Caco-2 (cell line): Measurements from ENCODE around the gene PPP1R2. TPM values are rescaled to one million over a fixed set of nuclear protein-coding genes. Genes with fewer than 3 reads are reported as not detected.

ENCODE experiments used
- BruUV-seq: library from RNA; stranded (reverse); fragments of 400-500 nt; replicated peaks from 2 replicates; lab custom pipeline; 2021; lab: Mats Ljungman, UMichigan
- CTCF ChIA-PET: fragments of 300-600 bp; sonication (Branson Sonifier 250); formaldehyde crosslinking; loops from one replicate; lab custom pipeline; 2022; ENCODE audit warnings: antibody characterized with exemption; lab: Charles Lee
- POLR2A ChIA-PET: fragments of 300-600 bp; sonication (Branson Sonifier 250); formaldehyde crosslinking; loops from one replicate; lab custom pipeline; 2022; ENCODE audit warnings: antibody characterized with exemption; lab: Charles Lee
- DNase-seq, 2 experiments: peaks; one replicate each; pipeline versions ENCODE4 v3.0.0 to v3.0.0-alpha.2; 2020 to 2022
- H3K27me3 ChIP-seq: replicated peaks from 2 replicates; pipeline ENCODE4 v1.6.0; 2011; ENCODE audit warnings: low read length; ENCODE audit not compliant: control insufficient read depth, insufficient read depth
- H3K36me3 ChIP-seq: 2 replicates; pipeline ENCODE4 v1.5.1; 2011; ENCODE audit warnings: low read length; ENCODE audit not compliant: control insufficient read depth, insufficient read depth
- H3K4me1 ChIP-seq: fragments of 250-450 bp; sonication (Bioruptor Pico); 2 replicates; pipeline ENCODE4 v1.5.1; 2020; ENCODE audit warnings: mild to moderate bottlenecking
- H3K4me3 ChIP-seq: 2 replicates; pipeline ENCODE4 v1.5.1; 2011; ENCODE audit warnings: low read depth, mild to moderate bottlenecking, control low read depth, low read length
- H3K9me3 ChIP-seq: fragments of 250-450 bp; sonication (Bioruptor Pico); 2 replicates; pipeline ENCODE4 v1.5.1; 2020; ENCODE audit warnings: mild to moderate bottlenecking, moderate library complexity
- H3K27ac Mint-ChIP-seq: one replicate; pipeline ENCODE4 v1.8.0; 2022; ENCODE audit warnings: mixed read lengths; ENCODE audit not compliant: unreplicated experiment
- H3K27me3 Mint-ChIP-seq: one replicate; pipeline ENCODE4 v1.8.0; 2022; ENCODE audit warnings: mixed read lengths; ENCODE audit not compliant: insufficient read depth, unreplicated experiment
- H3K36me3 Mint-ChIP-seq: one replicate; pipeline ENCODE4 v1.8.0; 2022; ENCODE audit warnings: mild to moderate bottlenecking, mixed read lengths; ENCODE audit not compliant: insufficient read depth, unreplicated experiment
- H3K4me1 Mint-ChIP-seq: one replicate; pipeline ENCODE4 v1.8.0; 2022; ENCODE audit warnings: low read depth, mixed read lengths; ENCODE audit not compliant: unreplicated experiment
- H3K4me3 Mint-ChIP-seq: one replicate; pipeline ENCODE4 v1.8.0; 2022; ENCODE audit warnings: mild to moderate bottlenecking, moderate library complexity, mixed read lengths; ENCODE audit not compliant: unreplicated experiment
- H3K9me3 Mint-ChIP-seq: one replicate; pipeline ENCODE4 v1.8.0; 2022; ENCODE audit warnings: mixed read lengths; ENCODE audit not compliant: unreplicated experiment
- intact Hi-C: fragments of 100-400 bp; cut with micrococcal nuclease; formaldehyde crosslinking; loops from one replicate; pipeline ENCODE4 v1.10.0; 2022; ENCODE audit not compliant: unreplicated experiment
- total RNA-seq: library from RNA; stranded (reverse); gene quantifications from 2 replicates; pipeline ENCODE4 v1.2.3, GENCODE V29; 2022
- TF ChIP-seq, protein P1 (sequence below), 2 experiments: fragments of 200-600 bp in 1 of 2; IDR thresholded peaks; 1 replicate in 1 of 2; 2 replicates in 1 of 2; pipeline versions ENCODE4 v1.5.1 to v1.8.0; 2011 to 2022; ENCODE audit warnings: antibody characterized with exemption in 1 of 2, control low read depth in 1 of 2, inconsistent platforms in 1 of 2, low read depth in 1 of 2, low read length in 1 of 2, mild to moderate bottlenecking in 1 of 2, moderate library complexity in 1 of 2; ENCODE audit not compliant: insufficient read depth in 1 of 2, severe bottlenecking in 1 of 2, unreplicated experiment in 1 of 2

Gene PPP1R2
- total RNA-seq, 1 experiment from 2014 or later = 150 TPM

DNA sequence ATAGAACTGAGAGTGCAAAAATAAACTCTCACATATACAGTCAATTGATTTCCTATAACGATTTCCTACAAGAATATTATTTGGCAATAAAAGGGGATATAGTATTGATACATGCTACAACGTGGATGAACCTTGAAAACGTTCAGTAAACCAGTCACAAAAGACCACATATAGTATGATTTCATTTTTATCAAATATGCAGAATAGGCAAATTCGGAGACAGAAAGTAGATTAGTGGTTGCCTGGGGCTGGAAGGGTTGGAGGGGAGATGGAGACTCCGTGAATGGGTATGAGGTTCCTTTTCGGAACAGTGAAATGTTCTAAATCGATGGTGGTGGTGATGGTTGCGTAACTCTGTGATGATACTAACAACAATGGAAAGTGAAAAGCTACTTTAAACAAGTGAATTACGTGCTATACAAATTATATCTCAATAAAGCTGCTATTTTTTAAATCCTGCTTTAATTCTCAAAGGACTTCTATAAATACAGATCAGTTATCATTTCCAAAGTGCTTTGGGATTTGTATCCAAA lies 34.6 kb upstream of the PPP1R2 start:
- Histone ChIP-seq H3K27me3 (no peaks in the 10 kb centered on the region), H3K4me1 (peaks cover 11% of the 10 kb centered on the region), H3K4me3 (no peak overlapping the region), H3K9me3 (no peaks in the 10 kb centered on the region), H3K36me3 (no peaks in the 10 kb centered on the region)
- CTCF ChIA-PET = no interaction called here
- POLR2A ChIA-PET = no interaction called here
- Mint-ChIP-seq H3K9me3 (no peaks in the 10 kb centered on the region), H3K4me1 (no peaks in the 10 kb centered on the region), H3K4me3 (no peak overlapping the region), H3K36me3 (peaks cover 6% of the 10 kb centered on the region), H3K27me3 (no peaks in the 10 kb centered on the region), H3K27ac (no peak overlapping the region)
- no peak for DNase-seq
- intact Hi-C loops = no loop called here
- BruUV-seq = no TSS peak
- TF ChIP-seq, protein P1, sequence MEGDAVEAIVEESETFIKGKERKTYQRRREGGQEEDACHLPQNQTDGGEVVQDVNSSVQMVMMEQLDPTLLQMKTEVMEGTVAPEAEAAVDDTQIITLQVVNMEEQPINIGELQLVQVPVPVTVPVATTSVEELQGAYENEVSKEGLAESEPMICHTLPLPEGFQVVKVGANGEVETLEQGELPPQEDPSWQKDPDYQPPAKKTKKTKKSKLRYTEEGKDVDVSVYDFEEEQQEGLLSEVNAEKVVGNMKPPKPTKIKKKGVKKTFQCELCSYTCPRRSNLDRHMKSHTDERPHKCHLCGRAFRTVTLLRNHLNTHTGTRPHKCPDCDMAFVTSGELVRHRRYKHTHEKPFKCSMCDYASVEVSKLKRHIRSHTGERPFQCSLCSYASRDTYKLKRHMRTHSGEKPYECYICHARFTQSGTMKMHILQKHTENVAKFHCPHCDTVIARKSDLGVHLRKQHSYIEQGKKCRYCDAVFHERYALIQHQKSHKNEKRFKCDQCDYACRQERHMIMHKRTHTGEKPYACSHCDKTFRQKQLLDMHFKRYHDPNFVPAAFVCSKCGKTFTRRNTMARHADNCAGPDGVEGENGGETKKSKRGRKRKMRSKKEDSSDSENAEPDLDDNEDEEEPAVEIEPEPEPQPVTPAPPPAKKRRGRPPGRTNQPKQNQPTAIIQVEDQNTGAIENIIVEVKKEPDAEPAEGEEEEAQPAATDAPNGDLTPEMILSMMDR (IDR thresholded peaks at IDR 0.05; ENCODE audit: insufficient read depth in 1 of 2, low read depth in 1 of 2, low read length in 1 of 2, severe bottlenecking in 1 of 2, unreplicated experiment in 1 of 2) = no peak

DNA sequence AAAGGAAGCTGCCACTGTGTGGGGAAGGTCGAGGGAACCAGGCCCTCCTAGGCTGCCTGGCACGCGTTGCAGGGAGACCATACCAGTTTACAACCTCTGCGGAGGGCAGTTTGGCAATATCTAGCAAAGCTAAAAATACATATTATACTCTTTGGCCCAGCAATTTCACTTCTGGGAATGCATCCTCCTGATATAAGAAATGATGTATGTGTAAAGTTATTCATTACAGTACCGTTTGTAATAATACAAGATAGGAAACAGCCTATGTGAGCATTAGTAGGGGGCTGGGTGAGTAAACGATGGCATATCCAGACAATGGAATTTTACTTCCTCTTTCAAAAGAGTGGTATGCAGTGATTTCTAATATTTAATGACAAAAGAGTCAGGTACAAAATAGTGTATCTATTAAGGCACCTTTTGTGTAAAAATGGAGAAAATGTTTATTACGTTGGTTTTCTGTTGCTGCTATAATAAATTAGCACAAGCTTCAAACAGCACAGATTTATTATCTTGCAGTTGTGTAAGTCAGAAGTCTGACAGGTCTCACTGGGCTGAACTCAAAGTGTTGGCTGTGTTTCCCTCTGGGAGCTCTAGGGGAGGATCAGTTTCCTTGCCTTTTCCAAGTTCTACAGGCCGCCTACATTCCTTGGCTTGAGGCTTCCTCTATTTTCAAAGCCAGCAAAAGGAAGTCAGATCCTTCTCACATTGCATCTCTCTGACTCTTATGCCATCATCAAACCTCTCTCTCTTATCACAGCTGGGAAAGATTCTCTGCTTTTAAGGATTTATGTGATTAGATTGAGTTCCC lies 31.6 kb upstream of the PPP1R2 start:
- Histone ChIP-seq H3K27me3 (no peaks in the 10 kb centered on the region), H3K36me3 (no peaks in the 10 kb centered on the region), H3K4me1 (peaks cover 5% of the 10 kb centered on the region; the same call in 1 of the 2 replicates), H3K9me3 (no peaks in the 10 kb centered on the region), H3K4me3 (no peak overlapping the region)
- TF ChIP-seq, protein P1 (IDR thresholded peaks at IDR 0.05; ENCODE audit: insufficient read depth in 1 of 2, low read depth in 1 of 2, low read length in 1 of 2, severe bottlenecking in 1 of 2, unreplicated experiment in 1 of 2) = no peak
- no peaks in the 10 kb centered on the region for H3K36me3 Mint-ChIP-seq
- no peaks in the 10 kb centered on the region for H3K9me3 Mint-ChIP-seq
- no peaks in the 10 kb centered on the region for H3K4me1 Mint-ChIP-seq
- H3K4me3 Mint-ChIP-seq = no peak overlapping the region
- ChIA-PET CTCF (no interaction called here), POLR2A (no interaction called here)
- no TSS peak for BruUV-seq
- H3K27ac Mint-ChIP-seq = no peak overlapping the region
- no peaks in the 10 kb centered on the region for H3K27me3 Mint-ChIP-seq
- intact Hi-C loops = no loop called here
- DNase-seq = no peak

DNA sequence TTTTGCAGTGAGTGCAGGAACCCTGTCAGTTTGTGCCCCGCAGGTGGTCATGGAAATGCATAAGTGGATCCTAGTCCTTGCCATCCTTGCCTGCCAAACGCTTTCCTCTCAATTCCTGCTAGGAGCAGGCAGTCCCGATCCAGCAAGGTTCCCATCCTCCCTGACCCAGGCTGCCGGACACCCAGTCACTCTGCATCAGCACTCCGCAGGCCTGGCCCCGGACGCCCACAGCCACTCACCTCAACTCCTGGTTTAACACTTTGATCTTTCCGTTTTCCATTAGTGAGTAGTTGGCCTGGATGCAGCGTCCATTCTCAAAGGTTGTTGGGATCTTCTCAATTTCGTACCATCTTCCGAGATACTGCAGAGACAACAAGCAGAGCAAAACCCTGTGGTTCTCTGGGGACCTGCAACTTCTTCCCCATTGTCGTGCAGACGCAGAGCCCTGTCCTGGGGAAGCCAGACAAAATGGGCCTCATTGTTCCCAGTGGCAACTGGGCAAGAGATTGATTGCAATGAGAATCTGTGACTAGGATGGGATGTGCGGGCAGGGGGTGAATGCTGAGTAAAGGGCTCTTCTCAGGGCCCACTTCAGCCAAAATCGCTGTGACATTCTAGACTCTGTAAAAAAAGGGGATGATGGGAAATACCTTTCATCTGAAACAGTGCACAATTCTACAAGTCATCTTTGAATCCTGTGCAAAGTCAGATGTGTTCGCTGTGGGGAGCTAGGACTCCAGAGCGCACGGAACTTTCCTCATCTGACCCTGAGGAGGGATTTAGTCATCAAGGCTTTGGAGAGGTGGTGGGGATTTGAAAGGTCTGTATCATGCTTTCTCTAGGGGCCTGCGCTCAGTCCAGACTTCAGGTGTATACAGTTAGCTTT lies 30.7 kb upstream of the PPP1R2 start:
- ChIA-PET CTCF (no interaction called here), POLR2A (no interaction called here)
- BruUV-seq = no TSS peak
- H3K4me3 Mint-ChIP-seq = no peak overlapping the region
- Histone ChIP-seq H3K4me3 (no peak overlapping the region), H3K9me3 (no peaks in the 10 kb centered on the region), H3K36me3 (no peaks in the 10 kb centered on the region), H3K27me3 (no peaks in the 10 kb centered on the region), H3K4me1 (peaks cover 5% of the 10 kb centered on the region; the same call in 1 of the 2 replicates)
- DNase-seq = no peak
- intact Hi-C loops = no loop called here
- TF ChIP-seq, protein P1 (IDR thresholded peaks at IDR 0.05; ENCODE audit: insufficient read depth in 1 of 2, low read depth in 1 of 2, low read length in 1 of 2, severe bottlenecking in 1 of 2, unreplicated experiment in 1 of 2) = no peak
- no peaks in the 10 kb centered on the region for H3K27me3 Mint-ChIP-seq
- H3K36me3 Mint-ChIP-seq = no peaks in the 10 kb centered on the region
- no peak overlapping the region for H3K27ac Mint-ChIP-seq
- H3K4me1 Mint-ChIP-seq = no peaks in the 10 kb centered on the region
- no peaks in the 10 kb centered on the region for H3K9me3 Mint-ChIP-seq
